HEK293 (cell line): Measurements from ENCODE around the gene TMEM72.

Experiments used
- HOXA7 ChIP-seq: sonication (generic); formaldehyde crosslinking; IDR thresholded peaks from 2 replicates; pipeline ENCODE4 v1.8.1; 2022; ENCODE audit warnings: missing genetic modification reagents, borderline replicate concordance
- KLF16 ChIP-seq: fragments of 450-650 bp; formaldehyde crosslinking; IDR thresholded peaks from 2 replicates; pipeline ENCODE4 v1.5.1; 2017; ENCODE audit warnings: missing biosample characterization, missing genetic modification characterization
- SETDB1 ChIP-seq: IDR thresholded peaks from one replicate; pipeline ENCODE4 v1.6.1; 2017; ENCODE audit warnings: mild to moderate bottlenecking, low read length, moderate library complexity, mixed read lengths; ENCODE audit not compliant: insufficient read length
- ZFP37 ChIP-seq: fragments of 450-650 bp; formaldehyde crosslinking; IDR thresholded peaks from 2 replicates; pipeline ENCODE4 v1.5.1; 2016; ENCODE audit warnings: missing biosample characterization, missing genetic modification characterization
- ZNF121 ChIP-seq: fragments of 450-650 bp; formaldehyde crosslinking; IDR thresholded peaks from 2 replicates; pipeline ENCODE4 v1.5.1; 2016; ENCODE audit warnings: missing biosample characterization, missing genetic modification characterization
- ZNF24 ChIP-seq: fragments of 450-650 bp; formaldehyde crosslinking; IDR thresholded peaks from 2 replicates; pipeline ENCODE4 v1.5.1; 2016; ENCODE audit warnings: missing biosample characterization, missing genetic modification characterization
- ZNF501 ChIP-seq: fragments of 450-650 bp; formaldehyde crosslinking; IDR thresholded peaks from 2 replicates; pipeline ENCODE4 v1.5.1; 2016; ENCODE audit warnings: missing biosample characterization, missing genetic modification characterization
- ZNF530 ChIP-seq: fragments of 450-650 bp; formaldehyde crosslinking; IDR thresholded peaks from 2 replicates; pipeline ENCODE4 v1.5.1; 2016; ENCODE audit warnings: low read depth, missing biosample characterization, missing genetic modification characterization
- ZNF658 ChIP-seq: fragments of 450-650 bp; formaldehyde crosslinking; IDR thresholded peaks from 2 replicates; pipeline ENCODE4; 2016; ENCODE audit warnings: missing biosample characterization, missing genetic modification characterization
- ZNF791 ChIP-seq: fragments of 450-650 bp; formaldehyde crosslinking; IDR thresholded peaks from 2 replicates; pipeline ENCODE4 v1.5.1; 2016; ENCODE audit warnings: missing biosample characterization, missing genetic modification characterization
- TF ChIP-seq, protein P1 (sequence below): fragments of 450-650 bp; formaldehyde crosslinking; IDR thresholded peaks from 2 replicates; pipeline ENCODE4 v1.5.1; 2016; ENCODE audit warnings: missing biosample characterization, missing genetic modification characterization
- TF ChIP-seq, protein P2 (sequence below): fragments of 450-650 bp; formaldehyde crosslinking; IDR thresholded peaks from 2 replicates; pipeline ENCODE4 v1.5.1; 2017; ENCODE audit warnings: missing biosample characterization, missing genetic modification characterization

DNA sequence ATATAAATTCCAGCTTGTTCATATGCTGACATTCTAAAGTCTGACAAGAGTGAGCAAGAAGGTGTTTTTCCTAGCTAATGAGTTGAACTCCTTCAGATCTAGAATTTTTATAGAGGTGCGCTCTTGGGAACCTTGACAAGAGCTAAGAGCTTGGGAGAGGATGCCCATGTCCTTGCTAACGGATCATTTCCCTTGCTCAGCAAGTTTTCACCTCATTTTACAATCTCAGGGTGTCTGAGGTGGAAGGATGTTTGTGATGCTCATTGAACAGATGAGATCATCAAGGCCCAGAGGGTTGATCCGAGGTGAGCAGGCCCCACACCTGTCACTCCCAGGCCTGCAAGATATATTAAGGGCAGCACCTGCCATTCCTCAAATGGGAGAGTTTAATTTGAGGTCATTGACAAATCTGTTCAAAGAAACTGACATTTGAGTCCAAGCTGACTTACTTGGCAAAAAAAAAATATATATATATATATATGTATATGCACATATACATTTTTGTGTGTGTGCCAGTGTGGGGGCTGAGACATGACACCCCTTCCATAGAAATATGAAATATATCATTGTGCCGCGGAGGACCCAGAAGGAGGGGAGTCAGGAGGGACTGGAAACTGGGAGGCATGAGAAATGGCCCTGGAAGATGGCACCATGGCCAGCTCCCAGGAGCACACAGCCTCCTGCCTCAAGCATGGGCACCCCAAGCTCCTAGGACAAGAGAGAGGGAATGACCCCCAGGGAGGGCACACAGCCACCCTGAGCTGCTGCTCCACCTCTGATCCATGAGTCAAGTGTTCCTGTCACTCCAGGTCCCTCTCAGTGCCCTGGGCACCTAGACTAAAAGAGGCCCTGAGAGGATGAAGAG lies 17.3 kb upstream of the TMEM72 start:
- TF ChIP-seq ZNF530 (tag by site-specific recombination) (no peak), ZNF121 (no peak), ZNF501 (tag by site-specific recombination) (no peak), SETDB1 (no peak), ZNF24 (tag by site-specific recombination) (no peak), KLF16 (tag by site-specific recombination) (no peak), ZNF658 (no peak), ZFP37 (tag by site-specific recombination) (no peak), ZNF791 (tag by site-specific recombination) (no peak), HOXA7 (CRISPR knock-in tag) (no peak)
- TF ChIP-seq, protein P1, sequence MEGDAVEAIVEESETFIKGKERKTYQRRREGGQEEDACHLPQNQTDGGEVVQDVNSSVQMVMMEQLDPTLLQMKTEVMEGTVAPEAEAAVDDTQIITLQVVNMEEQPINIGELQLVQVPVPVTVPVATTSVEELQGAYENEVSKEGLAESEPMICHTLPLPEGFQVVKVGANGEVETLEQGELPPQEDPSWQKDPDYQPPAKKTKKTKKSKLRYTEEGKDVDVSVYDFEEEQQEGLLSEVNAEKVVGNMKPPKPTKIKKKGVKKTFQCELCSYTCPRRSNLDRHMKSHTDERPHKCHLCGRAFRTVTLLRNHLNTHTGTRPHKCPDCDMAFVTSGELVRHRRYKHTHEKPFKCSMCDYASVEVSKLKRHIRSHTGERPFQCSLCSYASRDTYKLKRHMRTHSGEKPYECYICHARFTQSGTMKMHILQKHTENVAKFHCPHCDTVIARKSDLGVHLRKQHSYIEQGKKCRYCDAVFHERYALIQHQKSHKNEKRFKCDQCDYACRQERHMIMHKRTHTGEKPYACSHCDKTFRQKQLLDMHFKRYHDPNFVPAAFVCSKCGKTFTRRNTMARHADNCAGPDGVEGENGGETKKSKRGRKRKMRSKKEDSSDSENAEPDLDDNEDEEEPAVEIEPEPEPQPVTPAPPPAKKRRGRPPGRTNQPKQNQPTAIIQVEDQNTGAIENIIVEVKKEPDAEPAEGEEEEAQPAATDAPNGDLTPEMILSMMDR (tag by site-specific recombination) = no peak
- TF ChIP-seq, protein P2, sequence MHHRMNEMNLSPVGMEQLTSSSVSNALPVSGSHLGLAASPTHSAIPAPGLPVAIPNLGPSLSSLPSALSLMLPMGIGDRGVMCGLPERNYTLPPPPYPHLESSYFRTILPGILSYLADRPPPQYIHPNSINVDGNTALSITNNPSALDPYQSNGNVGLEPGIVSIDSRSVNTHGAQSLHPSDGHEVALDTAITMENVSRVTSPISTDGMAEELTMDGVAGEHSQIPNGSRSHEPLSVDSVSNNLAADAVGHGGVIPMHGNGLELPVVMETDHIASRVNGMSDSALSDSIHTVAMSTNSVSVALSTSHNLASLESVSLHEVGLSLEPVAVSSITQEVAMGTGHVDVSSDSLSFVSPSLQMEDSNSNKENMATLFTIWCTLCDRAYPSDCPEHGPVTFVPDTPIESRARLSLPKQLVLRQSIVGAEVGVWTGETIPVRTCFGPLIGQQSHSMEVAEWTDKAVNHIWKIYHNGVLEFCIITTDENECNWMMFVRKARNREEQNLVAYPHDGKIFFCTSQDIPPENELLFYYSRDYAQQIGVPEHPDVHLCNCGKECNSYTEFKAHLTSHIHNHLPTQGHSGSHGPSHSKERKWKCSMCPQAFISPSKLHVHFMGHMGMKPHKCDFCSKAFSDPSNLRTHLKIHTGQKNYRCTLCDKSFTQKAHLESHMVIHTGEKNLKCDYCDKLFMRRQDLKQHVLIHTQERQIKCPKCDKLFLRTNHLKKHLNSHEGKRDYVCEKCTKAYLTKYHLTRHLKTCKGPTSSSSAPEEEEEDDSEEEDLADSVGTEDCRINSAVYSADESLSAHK (tag by site-specific recombination) = no peak
